ENCODE data around the gene AUTS2. TPM values are rescaled to one million over a fixed set of nuclear protein-coding genes. Genes with fewer than 3 reads are reported as not detected.

The AUTS2 gene
- total RNA-seq, 1 experiment from 2014 or later: 0.11 TPM

DNA sequence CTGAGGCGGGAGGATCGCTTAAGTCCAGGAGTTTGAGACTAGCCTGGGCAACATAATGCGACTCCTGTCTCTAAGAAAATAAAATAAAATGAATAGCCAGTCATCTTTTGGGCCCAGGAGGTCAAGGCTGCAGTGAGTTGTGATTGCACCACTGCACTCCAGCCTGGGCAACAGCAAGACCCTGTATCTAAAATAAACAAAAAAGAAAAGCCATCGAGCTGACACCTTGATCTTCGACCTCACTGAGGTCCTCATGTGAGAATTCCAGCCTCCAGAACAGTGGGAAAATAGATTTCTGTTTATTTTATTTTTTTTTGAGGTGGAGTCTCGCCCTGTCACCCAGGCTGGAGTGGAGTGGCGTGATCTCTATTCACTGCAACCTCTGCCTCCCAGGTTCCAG is 1232.2 kb downstream of the AUTS2 start:
- in situ Hi-C loops (cut with HindIII; ENCODE audit: low pct_unique_long_range_greater_than_20kb, low sequenced_read_pairs): no loop called here
- DNase-seq (ENCODE audit: low read depth, low spot score): no peak

DNA sequence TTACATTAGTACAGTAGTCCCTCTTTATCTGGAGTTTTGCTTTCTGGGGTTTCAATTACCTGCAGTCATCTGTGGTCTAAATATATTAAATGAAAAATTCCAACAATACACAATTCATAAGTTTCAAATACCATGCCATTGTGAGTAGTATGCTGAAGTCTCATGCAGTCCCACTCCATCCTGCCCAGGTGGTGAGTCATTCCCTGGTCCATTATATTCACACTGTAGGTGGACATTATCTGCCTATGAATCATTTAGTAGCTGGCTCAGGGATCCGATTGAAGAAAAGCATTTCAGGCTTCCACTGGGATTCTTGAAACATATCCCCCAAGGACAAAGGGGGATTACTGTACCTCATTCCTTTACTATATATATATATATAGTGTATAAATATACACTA is 1235.5 kb downstream of the AUTS2 start:
- DNase-seq (ENCODE audit: low read depth, low spot score): no peak
- in situ Hi-C loops (cut with HindIII; ENCODE audit: low pct_unique_long_range_greater_than_20kb, low sequenced_read_pairs): no loop called here

GRCh38 chr7:70834424-70834823 is 1236.1 kb downstream of the AUTS2 start:
- in situ Hi-C loops (cut with HindIII; ENCODE audit: low pct_unique_long_range_greater_than_20kb, low sequenced_read_pairs): no loop called here
- DNase-seq (ENCODE audit: low read depth, low spot score): no peak

GRCh38 chr7:70835658-70836057 is 1237.4 kb downstream of the AUTS2 start:
- in situ Hi-C loops (cut with HindIII; ENCODE audit: low pct_unique_long_range_greater_than_20kb, low sequenced_read_pairs): no loop called here
- no peak for DNase-seq (ENCODE audit: low read depth, low spot score)

GRCh38 chr7:70836279-70836678 is 1238.0 kb downstream of the AUTS2 start:
- in situ Hi-C loops (cut with HindIII; ENCODE audit: low pct_unique_long_range_greater_than_20kb, low sequenced_read_pairs): no loop called here
- DNase-seq (ENCODE audit: low read depth, low spot score): no peak

DNA sequence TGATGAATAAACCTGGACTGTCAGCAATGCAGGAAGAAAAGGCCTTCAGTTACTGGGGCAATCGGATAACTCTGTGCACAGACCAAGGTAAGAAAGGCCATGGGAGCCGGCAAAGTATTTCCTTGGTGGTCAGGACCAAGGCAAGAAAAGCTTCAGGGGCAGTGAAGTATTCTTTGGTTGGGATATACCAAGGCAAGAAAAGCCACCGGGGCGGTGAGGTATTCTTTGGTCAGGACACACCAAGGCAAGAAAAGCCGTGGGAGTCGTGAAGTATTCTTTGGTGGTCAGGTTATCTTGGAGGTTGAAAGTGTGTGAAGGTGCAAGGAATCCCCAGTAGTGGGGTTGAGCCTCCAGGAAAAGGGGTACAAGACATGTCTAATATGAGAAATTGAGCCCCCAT is 1238.7 kb downstream of the AUTS2 start:
- in situ Hi-C loops (cut with HindIII; ENCODE audit: low pct_unique_long_range_greater_than_20kb, low sequenced_read_pairs): no loop called here
- DNase-seq (ENCODE audit: low read depth, low spot score): no peak

- in situ Hi-C loops (cut with HindIII; ENCODE audit: low pct_unique_long_range_greater_than_20kb, low sequenced_read_pairs): no loop called here
- DNase-seq (ENCODE audit: low read depth, low spot score): no peak
These were observed 1239.3 kb downstream of the AUTS2 start for GRCh38 chr7:70837589-70837988.

GRCh38 chr7:70838292-70838907 is 1240.1 kb downstream of the AUTS2 start:
- in situ Hi-C loops (cut with HindIII; ENCODE audit: low pct_unique_long_range_greater_than_20kb, low sequenced_read_pairs): no loop called here
- DNase-seq (ENCODE audit: low read depth, low spot score): no peak

Small RNAs within 50 kb of the gene (small RNA-seq; reads per million reads assigned to genes)
- gene AC073873.1: 0 reads per million in 2 experiments
